Glutamatergic neuron (in vitro differentiated cells): Measurements from ENCODE around the gene CFAP100. TPM values are rescaled to one million over a fixed set of nuclear protein-coding genes. Genes with fewer than 3 reads are reported as not detected.

Experiments
- DNase-seq: peaks from one replicate; pipeline ENCODE4 v3.0.0; 2022
- H3K27ac Mint-ChIP-seq: one replicate; pipeline ENCODE4 v1.8.0; 2020; ENCODE audit warnings: mild to moderate bottlenecking, mixed read lengths, inconsistent platforms; ENCODE audit not compliant: unreplicated experiment
- H3K27me3 Mint-ChIP-seq: one replicate; pipeline ENCODE4 v1.8.0; 2020; ENCODE audit warnings: mild to moderate bottlenecking, moderate library complexity, mixed read lengths, inconsistent platforms; ENCODE audit not compliant: unreplicated experiment
- H3K36me3 Mint-ChIP-seq: one replicate; pipeline ENCODE4 v1.8.0; 2020; ENCODE audit warnings: mild to moderate bottlenecking, mixed read lengths, inconsistent platforms; ENCODE audit not compliant: unreplicated experiment
- H3K4me1 Mint-ChIP-seq: one replicate; pipeline ENCODE4 v1.8.0; 2020; ENCODE audit warnings: mild to moderate bottlenecking, low read depth, mixed read lengths, inconsistent platforms; ENCODE audit not compliant: unreplicated experiment
- H3K4me3 Mint-ChIP-seq: one replicate; pipeline ENCODE4 v1.8.0; 2020; ENCODE audit warnings: mild to moderate bottlenecking, mixed read lengths, inconsistent platforms; ENCODE audit not compliant: unreplicated experiment
- H3K9me3 Mint-ChIP-seq: one replicate; pipeline ENCODE4 v1.8.0; 2020; ENCODE audit warnings: mild to moderate bottlenecking, moderate library complexity, mixed read lengths, inconsistent platforms; ENCODE audit not compliant: unreplicated experiment
- CTCF ChIP-seq: fragments of 200-600 bp; sonication (generic); IDR thresholded peaks from one replicate; pipeline ENCODE4 v1.5.0; 2021; ENCODE audit not compliant: partially characterized antibody, unreplicated experiment
- total RNA-seq: library from RNA; stranded (reverse); fragmentation: NEBNext Ultra II Directional; extraction: Animal tissue kit (Norgen Biotek cat#: 25700); gene quantifications from one replicate; pipeline ENCODE4 v1.2.1, GENCODE V29; 2021; ENCODE audit not compliant: unreplicated experiment

CFAP100 gene
- total RNA-seq, 1 donor from 2014 or later: not detected

- no peak for DNase-seq
- TF ChIP-seq CTCF: no peak
- Mint-ChIP-seq H3K36me3 (peaks cover 5% of the 10 kb centered on the region), H3K27me3 (peaks cover 8% of the 10 kb centered on the region), H3K27ac (no peak overlapping the region), H3K4me3 (no peak overlapping the region), H3K4me1 (peaks cover 3% of the 10 kb centered on the region), H3K9me3 (peaks cover 2% of the 10 kb centered on the region)
These were observed 5.0 kb downstream of the CFAP100 start for GRCh38 chr3:126399756-126400155.

- Mint-ChIP-seq H3K9me3 (no peaks in the 10 kb centered on the region), H3K27me3 (peaks cover 8% of the 10 kb centered on the region), H3K27ac (no peak overlapping the region), H3K4me1 (peaks cover 3% of the 10 kb centered on the region), H3K4me3 (no peak overlapping the region), H3K36me3 (peaks cover 5% of the 10 kb centered on the region)
- no peak for DNase-seq
- TF ChIP-seq CTCF: no peak
These were observed 7.0 kb downstream of the CFAP100 start for GRCh38 chr3:126401611-126402160.

GRCh38 chr3:126402178-126402577, 7.5 kb downstream of the CFAP100 start:
- TF ChIP-seq CTCF: no peak
- H3K9me3 Mint-ChIP-seq: no peaks in the 10 kb centered on the region
- no peak overlapping the region for H3K4me3 Mint-ChIP-seq
- H3K27ac Mint-ChIP-seq: no peak overlapping the region
- peaks cover 8% of the 10 kb centered on the region for H3K27me3 Mint-ChIP-seq
- peaks cover 5% of the 10 kb centered on the region for H3K36me3 Mint-ChIP-seq
- DNase-seq: no peak
- peaks cover 3% of the 10 kb centered on the region for H3K4me1 Mint-ChIP-seq

- H3K36me3 Mint-ChIP-seq: peaks cover 5% of the 10 kb centered on the region
- no peak overlapping the region for H3K27ac Mint-ChIP-seq
- no peaks in the 10 kb centered on the region for H3K9me3 Mint-ChIP-seq
- H3K4me1 Mint-ChIP-seq: peaks cover 3% of the 10 kb centered on the region
- H3K27me3 Mint-ChIP-seq: peaks cover 6% of the 10 kb centered on the region
- TF ChIP-seq CTCF: no peak
- H3K4me3 Mint-ChIP-seq: no peak overlapping the region
- DNase-seq: no peak
These were observed 8.1 kb downstream of the CFAP100 start for GRCh38 chr3:126402666-126403302.
